Right lobe of liver (tissue), 6 donors: Measurements from ENCODE around the gene FBXO2. TPM values are rescaled to one million over a fixed set of nuclear protein-coding genes. Genes with fewer than 3 reads are reported as not detected.

Experiments
- ATAC-seq, 4 donors: fragments of 200-7000 bp; cut with Tn5 transposase; one replicate each; pipeline ENCODE4 v1.9.1; 2020; ENCODE audit warnings: mild to moderate bottlenecking in 4 of 4, moderate library complexity in 4 of 4
- DNase-seq, 3 donors: peaks; one replicate each; pipeline ENCODE4 v3.0.0-alpha.2; 2020
- H3K27ac ChIP-seq, 3 donors: fragments of 200-600 bp; one replicate each; pipeline ENCODE4 v1.8.0; 2022
- H3K27me3 ChIP-seq, 2 donors: fragments of 200-600 bp; one replicate each; pipeline ENCODE4 v1.8.0; 2022
- H3K36me3 ChIP-seq, 4 donors: fragments of 200-600 bp; sonication (generic) in 1 of 4; one replicate each; pipeline versions ENCODE4 v1.5.1 to v1.8.0; 2017 to 2022; ENCODE audit warnings: control low read depth in 1 of 4
- H3K4me1 ChIP-seq, 4 donors: fragments of 200-600 bp; sonication (generic) in 1 of 4; one replicate each; pipeline versions ENCODE4 v1.5.1 to v1.8.0; 2017 to 2022; ENCODE audit warnings: control low read depth in 1 of 4
- H3K4me3 ChIP-seq, 3 donors: fragments of 200-600 bp; one replicate each; pipeline ENCODE4 v1.8.0; 2022
- H3K9me3 ChIP-seq, 4 donors: fragments of 200-600 bp; sonication (generic) in 1 of 4; one replicate each; pipeline versions ENCODE4 v1.5.1 to v1.8.0; 2017 to 2022; ENCODE audit warnings: control low read depth in 1 of 4
- POLR2A ChIP-seq: fragments of 450-650 bp; IDR thresholded peaks from one replicate; pipeline ENCODE4 v1.6.1; 2017; ENCODE audit warnings: antibody characterized with exemption, mild to moderate bottlenecking
- WGBS: methylation state at CpG from one replicate; pipeline ENCODE4 v1.1.6; 2018; ENCODE audit warnings: low coverage, low lambda C conversion rate; ENCODE audit not compliant: insufficient coverage; ENCODE audit errors: missing lambda C conversion rate; 5-methylcytosine and 5-hydroxymethylcytosine counted together
- intact Hi-C, 2 donors: fragments of 100-400 bp; cut with DNase I; formaldehyde crosslinking; loops; one replicate each; pipeline versions ENCODE4 v1.11.2 to v1.14.1; 2022
- total RNA-seq, 6 experiments: library from RNA; depleted of rRNA in 2 of 6; stranded (reverse); fragments of >200 nt in 2 of 6; fragmentation: NEBNext Ultra II Directional in 3 of 6; extraction: Animal tissue kit (Norgen Biotek cat#: 25700) in 3 of 6; gene quantifications; one replicate each; pipeline versions ENCODE4 v1.1.0 to v1.2.4, GENCODE V29; 2016 to 2023
- TF ChIP-seq, protein P1 (sequence below), 4 donors: fragments of 200-600 bp in 3 of 4; fragments of 450-650 bp in 1 of 4; IDR thresholded peaks; one replicate each; pipeline versions ENCODE4 v1.5.1 to v1.8.0; 2016 to 2022; ENCODE audit warnings: antibody characterized with exemption in 4 of 4, mild to moderate bottlenecking in 2 of 4
- donor health status: DM: no; HTN: yes; CAD: no.
- donor health status: DM: no; HTN: no; CAD: no.
- donor health status: DM: no; HTN: no; CAD: no.
- donor health status: DM: no; HTN: yes; CAD: no.
- donor health status: DM: no; HTN: yes; CAD: no.

FBXO2 gene
- total RNA-seq, 6 experiments from 2014 or later = 6.6 to 23.7 (median 16.0) TPM

DNA sequence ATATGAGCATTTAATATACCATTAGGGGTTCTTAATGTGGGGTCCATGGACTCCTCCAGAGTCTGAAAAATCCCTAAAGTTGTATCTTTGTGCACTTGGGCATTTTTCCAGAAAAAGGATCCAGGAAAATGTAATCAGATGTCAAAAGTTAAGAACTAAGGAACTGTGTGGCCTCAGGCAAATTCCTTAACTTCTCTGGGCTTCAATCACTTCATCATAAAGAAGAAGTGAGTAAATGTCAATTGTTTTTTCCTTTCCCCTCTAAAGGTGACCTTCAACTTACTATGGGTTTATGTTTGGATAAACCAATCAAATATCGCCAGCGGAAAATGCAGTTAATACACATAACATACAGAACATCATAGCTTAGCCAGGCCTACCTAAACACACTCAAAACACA lies 24.2 kb upstream of the FBXO2 start:
- DNase-seq = no peak
- Histone ChIP-seq H3K4me3 (no peak overlapping the region), H3K4me1 (peaks cover 0 to 40% (median 9%) of the 10 kb centered on the region in 4 donors), H3K27me3 (no peaks in the 10 kb centered on the region), H3K36me3 (peaks cover 0 to 9% (median 4%) of the 10 kb centered on the region in 4 donors), H3K9me3 (no peaks in the 10 kb centered on the region), H3K27ac (no peak overlapping the region)
- 94% methylated on average over 2 of the region's 2 CpGs for WGBS
- TF ChIP-seq, protein P1, sequence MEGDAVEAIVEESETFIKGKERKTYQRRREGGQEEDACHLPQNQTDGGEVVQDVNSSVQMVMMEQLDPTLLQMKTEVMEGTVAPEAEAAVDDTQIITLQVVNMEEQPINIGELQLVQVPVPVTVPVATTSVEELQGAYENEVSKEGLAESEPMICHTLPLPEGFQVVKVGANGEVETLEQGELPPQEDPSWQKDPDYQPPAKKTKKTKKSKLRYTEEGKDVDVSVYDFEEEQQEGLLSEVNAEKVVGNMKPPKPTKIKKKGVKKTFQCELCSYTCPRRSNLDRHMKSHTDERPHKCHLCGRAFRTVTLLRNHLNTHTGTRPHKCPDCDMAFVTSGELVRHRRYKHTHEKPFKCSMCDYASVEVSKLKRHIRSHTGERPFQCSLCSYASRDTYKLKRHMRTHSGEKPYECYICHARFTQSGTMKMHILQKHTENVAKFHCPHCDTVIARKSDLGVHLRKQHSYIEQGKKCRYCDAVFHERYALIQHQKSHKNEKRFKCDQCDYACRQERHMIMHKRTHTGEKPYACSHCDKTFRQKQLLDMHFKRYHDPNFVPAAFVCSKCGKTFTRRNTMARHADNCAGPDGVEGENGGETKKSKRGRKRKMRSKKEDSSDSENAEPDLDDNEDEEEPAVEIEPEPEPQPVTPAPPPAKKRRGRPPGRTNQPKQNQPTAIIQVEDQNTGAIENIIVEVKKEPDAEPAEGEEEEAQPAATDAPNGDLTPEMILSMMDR (IDR thresholded peaks at IDR 0.05) = no peak
- TF ChIP-seq POLR2A = no peak
- intact Hi-C loops = no loop called here
- no peak for ATAC-seq

DNA sequence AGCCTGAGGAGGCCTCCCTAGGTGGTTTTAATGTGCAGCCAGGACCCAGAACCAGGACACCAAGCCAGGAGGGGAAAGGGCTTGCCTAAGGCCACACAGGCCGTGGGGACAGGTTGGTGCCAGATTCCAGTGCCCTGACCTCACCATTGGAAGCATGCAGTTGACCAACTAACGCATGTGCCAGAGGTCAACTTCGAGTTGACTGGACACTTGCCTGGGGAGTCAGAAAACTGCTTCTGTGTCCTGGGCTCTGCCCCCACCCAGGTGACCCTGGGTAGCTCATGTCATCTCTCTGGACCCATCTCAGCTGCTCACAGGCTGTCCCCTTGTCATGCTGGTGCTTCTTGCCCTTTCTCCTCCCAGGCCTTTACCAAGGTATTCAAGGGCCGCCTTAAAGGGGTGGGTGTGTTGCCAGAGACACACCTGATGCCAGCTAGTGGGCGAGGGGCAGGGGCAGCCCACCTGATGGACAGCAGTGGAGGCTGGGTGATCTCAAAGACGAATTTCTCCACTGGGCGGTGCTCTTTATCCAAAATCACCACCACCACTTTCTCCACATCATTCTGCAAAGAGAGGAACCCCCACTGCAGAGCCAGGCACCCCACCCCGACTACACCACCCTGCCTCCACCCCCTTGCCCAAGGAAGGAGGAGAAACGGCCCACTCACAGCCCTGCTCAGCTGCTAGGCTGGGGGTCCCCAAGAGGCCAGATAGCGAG lies 22.3 kb upstream of the FBXO2 start:
- Histone ChIP-seq H3K27me3 (no peaks in the 10 kb centered on the region), H3K36me3 (peaks cover 0 to 12% (median 4%) of the 10 kb centered on the region in 4 donors), H3K27ac (peak overlapping the region in 2 of 3 donors; percentile 10 to 68), H3K4me1 (peaks cover 0 to 46% (median 10%) of the 10 kb centered on the region in 4 donors), H3K9me3 (no peaks in the 10 kb centered on the region), H3K4me3 (no peak overlapping the region)
- TF ChIP-seq POLR2A = no peak
- intact Hi-C loops = no loop called here
- 49% methylated on average over 5 of the region's 10 CpGs for WGBS
- ATAC-seq = peak; percentile 67 to 77 (median 68)
- DNase-seq = peak; percentile 80 to 96 (median 93)

DNA sequence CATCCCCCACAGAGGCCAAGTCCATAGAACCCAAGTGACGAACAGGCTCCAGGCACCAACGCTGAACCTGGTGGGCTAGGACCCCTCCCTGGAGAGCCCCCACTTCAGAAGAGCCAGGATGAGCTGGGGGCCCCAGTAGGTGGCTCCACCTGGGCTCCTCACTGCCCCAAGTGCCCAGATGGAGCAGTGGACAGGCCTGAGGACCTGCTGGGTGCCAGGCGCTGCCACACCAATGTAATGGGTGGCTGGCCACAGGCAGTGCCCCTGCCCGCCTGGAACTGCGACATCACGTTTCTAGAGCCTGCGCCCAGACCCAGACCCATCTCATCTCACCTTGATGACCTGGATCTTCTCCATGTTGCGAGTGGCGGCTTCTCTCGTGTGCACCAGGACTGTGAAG lies 21.1 kb upstream of the FBXO2 start:
- 83% methylated on average over 1 of the region's 10 CpGs for WGBS
- TF ChIP-seq, protein P1 (IDR thresholded peaks at IDR 0.05) = no peak
- TF ChIP-seq POLR2A = no peak
- Histone ChIP-seq H3K9me3 (no peaks in the 10 kb centered on the region), H3K27me3 (no peaks in the 10 kb centered on the region), H3K36me3 (peaks cover 0 to 12% (median 4%) of the 10 kb centered on the region in 4 donors), H3K27ac (peak overlapping the region in 1 of 3 donors; percentile 68), H3K4me3 (no peak overlapping the region), H3K4me1 (peaks cover 0 to 50% (median 14%) of the 10 kb centered on the region in 4 donors)
- no peak for DNase-seq
- no peak for ATAC-seq
- intact Hi-C loops = no loop called here

DNA sequence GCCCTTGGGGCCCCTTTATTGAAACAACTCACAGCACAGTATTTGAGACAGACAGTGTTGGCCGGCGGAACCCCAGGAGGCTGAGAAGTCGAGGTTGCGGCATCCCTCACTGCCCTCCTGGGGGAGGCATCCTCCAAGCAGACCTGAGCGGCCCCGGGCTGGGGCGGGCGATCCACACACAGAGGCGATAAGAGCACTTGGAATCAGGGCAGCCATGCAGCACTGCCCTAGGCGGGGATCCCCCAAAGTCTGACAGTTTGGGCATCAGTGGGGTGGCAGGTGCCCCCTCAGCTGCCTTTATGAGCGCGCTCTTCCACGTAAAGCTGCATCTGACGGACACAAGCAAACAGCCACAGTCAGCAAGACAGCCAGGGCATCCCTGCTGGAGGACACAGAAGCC lies 20.3 kb upstream of the FBXO2 start:
- Histone ChIP-seq H3K4me3 (no peak overlapping the region), H3K4me1 (peaks cover 0 to 45% (median 14%) of the 10 kb centered on the region in 4 donors), H3K36me3 (peaks cover 0 to 12% (median 4%) of the 10 kb centered on the region in 4 donors), H3K27me3 (no peaks in the 10 kb centered on the region), H3K27ac (no peak overlapping the region), H3K9me3 (no peaks in the 10 kb centered on the region)
- TF ChIP-seq POLR2A = no peak
- TF ChIP-seq, protein P1 (IDR thresholded peaks at IDR 0.05) = no peak
- no CpG with 5 or more reads among the region's 14 CpGs for WGBS
- DNase-seq (no peak), ATAC-seq (no peak)
- intact Hi-C loops = no loop called here

DNA sequence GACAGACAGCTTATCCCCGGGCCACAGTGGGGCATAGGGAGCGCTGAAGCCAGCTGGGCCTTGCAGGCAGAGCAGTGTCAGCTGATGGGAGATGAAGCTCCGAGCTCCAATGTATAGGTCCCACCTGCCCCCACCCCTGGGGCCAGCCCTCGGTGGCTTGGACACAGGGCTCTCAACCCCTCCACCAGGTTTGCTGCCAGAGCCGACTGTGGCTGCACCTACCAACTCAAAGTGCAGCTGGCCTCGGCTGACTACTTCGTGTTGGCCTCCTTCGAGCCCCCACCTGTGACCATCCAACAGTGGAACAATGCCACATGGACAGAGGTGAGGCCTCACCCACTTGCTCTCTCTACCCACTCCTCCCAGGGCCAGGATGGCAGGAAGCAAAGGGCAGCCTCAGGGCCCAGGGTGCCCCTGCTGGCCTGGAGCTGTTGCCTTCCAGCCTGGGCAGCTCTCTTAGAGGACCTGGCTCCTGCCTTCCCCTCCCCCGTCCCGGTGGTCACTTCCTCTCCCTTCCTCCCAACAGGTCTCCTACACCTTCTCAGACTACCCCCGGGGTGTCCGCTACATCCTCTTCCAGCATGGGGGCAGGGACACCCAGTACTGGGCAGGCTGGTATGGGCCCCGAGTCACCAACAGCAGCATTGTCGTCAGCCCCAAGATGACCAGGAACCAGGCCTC lies 19.0 kb upstream of the FBXO2 start:
- WGBS = 67% methylated on average over 1 of the region's 14 CpGs
- H3K4me3 ChIP-seq = no peak overlapping the region
- no peak for TF ChIP-seq POLR2A
- TF ChIP-seq, protein P1 (IDR thresholded peaks at IDR 0.05) = no peak
- H3K9me3 ChIP-seq = no peaks in the 10 kb centered on the region
- no peak overlapping the region for H3K27ac ChIP-seq
- ATAC-seq = no peak
- peaks cover 0 to 45% (median 14%) of the 10 kb centered on the region in 4 donors for H3K4me1 ChIP-seq
- peaks cover 0 to 12% (median 4%) of the 10 kb centered on the region in 4 donors for H3K36me3 ChIP-seq
- DNase-seq = no peak
- H3K27me3 ChIP-seq = no peaks in the 10 kb centered on the region
- intact Hi-C loops = no loop called here
